Peyer's patch (tissue), 4 donors: Measurements from ENCODE around the gene AMIGO3.
"Not testable (repeated sequence)": the region's sequence is repeated elsewhere in the genome, so short reads cannot be mapped to it uniquely, and the experiment has no call there.

Experiments used
- POLR2A ChIP-seq, 2 donors: fragments of 450-650 bp; IDR thresholded peaks; one replicate each; pipeline ENCODE4 v1.5.1; 2017; ENCODE audit warnings: antibody characterized with exemption in 2 of 2, mild to moderate bottlenecking in 2 of 2, moderate library complexity in 2 of 2
- TF ChIP-seq, protein P1 (sequence below), 6 experiments: fragments of 450-650 bp in 4 of 6; fragments of 200-600 bp in 2 of 6; sonication (generic) in 1 of 6; IDR thresholded peaks; one replicate each; pipeline ENCODE4 v1.5.1; 2017 to 2019; ENCODE audit warnings: antibody characterized with exemption in 6 of 6, mild to moderate bottlenecking in 3 of 6, moderate library complexity in 1 of 6

DNA sequence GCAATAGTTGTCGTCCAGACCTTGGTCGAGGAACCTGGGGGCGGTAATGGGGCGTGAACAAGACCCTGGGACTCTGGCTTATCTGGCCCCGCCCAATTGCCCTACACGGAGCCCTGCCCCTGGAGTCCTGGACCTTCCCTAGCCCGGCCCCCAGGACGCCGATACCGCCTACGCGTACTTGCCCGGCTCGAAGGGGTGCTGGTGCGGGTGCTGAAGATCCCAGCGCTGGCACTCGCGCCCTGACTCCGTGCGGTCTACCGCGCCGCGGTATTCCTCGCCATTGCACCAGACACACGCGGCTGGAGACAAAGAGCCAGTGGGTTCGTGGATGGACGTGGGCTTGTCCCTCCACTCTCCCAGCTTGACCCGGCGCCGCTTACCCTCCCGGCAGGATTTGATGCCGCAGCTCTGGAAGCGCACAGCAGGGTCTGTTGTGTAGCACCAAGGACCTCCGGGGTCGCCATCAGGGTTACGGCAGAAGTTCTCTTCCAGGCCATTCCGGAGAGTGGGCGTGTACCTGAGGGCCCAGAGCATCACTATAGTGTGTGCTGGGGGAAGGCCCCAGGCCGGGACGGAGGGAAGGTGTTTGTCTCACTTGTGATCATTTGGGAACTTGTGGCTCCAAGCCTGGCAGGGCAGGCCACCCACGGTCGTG, 32.6 kb downstream of the AMIGO3 start:
- TF ChIP-seq, protein P1, sequence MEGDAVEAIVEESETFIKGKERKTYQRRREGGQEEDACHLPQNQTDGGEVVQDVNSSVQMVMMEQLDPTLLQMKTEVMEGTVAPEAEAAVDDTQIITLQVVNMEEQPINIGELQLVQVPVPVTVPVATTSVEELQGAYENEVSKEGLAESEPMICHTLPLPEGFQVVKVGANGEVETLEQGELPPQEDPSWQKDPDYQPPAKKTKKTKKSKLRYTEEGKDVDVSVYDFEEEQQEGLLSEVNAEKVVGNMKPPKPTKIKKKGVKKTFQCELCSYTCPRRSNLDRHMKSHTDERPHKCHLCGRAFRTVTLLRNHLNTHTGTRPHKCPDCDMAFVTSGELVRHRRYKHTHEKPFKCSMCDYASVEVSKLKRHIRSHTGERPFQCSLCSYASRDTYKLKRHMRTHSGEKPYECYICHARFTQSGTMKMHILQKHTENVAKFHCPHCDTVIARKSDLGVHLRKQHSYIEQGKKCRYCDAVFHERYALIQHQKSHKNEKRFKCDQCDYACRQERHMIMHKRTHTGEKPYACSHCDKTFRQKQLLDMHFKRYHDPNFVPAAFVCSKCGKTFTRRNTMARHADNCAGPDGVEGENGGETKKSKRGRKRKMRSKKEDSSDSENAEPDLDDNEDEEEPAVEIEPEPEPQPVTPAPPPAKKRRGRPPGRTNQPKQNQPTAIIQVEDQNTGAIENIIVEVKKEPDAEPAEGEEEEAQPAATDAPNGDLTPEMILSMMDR (IDR thresholded peaks at IDR 0.05) = not testable (repeated sequence)
- not testable (repeated sequence) for TF ChIP-seq POLR2A (IDR thresholded peaks at IDR 0.05)
